H1 (cell line): Measurements from ENCODE around the gene HIVEP3. TPM values are rescaled to one million over a fixed set of nuclear protein-coding genes. Genes with fewer than 3 reads are reported as not detected.

ENCODE experiments used
- CTCF ChIA-PET: fragments of 300-600 bp; sonication (Branson Sonifier 250); formaldehyde crosslinking; loops from one replicate; lab custom pipeline; 2021; ENCODE audit not compliant: partially characterized antibody; lab: Charles Lee
- POLR2A ChIA-PET: fragments of 300-600 bp; sonication (Branson Sonifier 250); formaldehyde crosslinking; loops from one replicate; lab custom pipeline; 2021; ENCODE audit warnings: inconsistent platforms; ENCODE audit not compliant: partially characterized antibody; lab: Charles Lee
- DNase-seq, 2 experiments: peaks; one replicate each; pipeline versions ENCODE4 v3.0.0 to v3.0.0-alpha.2; 2010 to 2022; ENCODE audit warnings: low spot score in 2 of 2, low read depth in 1 of 2, mixed read lengths in 1 of 2
- FAIRE-seq: peaks from 2 replicates; lab custom pipeline; 2011; peaks lifted over from hg19 to GRCh38; lab: Jason Lieb, UNC
- H2AFZ ChIP-seq: 2 replicates; pipeline ENCODE4 v1.8.1; 2012; ENCODE audit warnings: low read length, inconsistent platforms
- H2AK5ac ChIP-seq: 2 replicates; pipeline ENCODE4 v1.6.1; 2013; ENCODE audit warnings: low read depth, low read length
- H2BK120ac ChIP-seq: replicated peaks from 2 replicates; pipeline ENCODE3; 2013; ENCODE audit warnings: low read depth, low read length, inconsistent platforms
- H2BK12ac ChIP-seq: 2 replicates; pipeline ENCODE4 v1.6.1; 2013; ENCODE audit warnings: low read depth, low read length
- H2BK15ac ChIP-seq: 2 replicates; pipeline ENCODE4 v1.6.1; 2013; ENCODE audit warnings: low read length
- H2BK20ac ChIP-seq: 2 replicates; pipeline ENCODE4 v1.6.1; 2013; ENCODE audit warnings: low read length
- H2BK5ac ChIP-seq: 2 replicates; pipeline ENCODE4 v1.6.1; 2013; ENCODE audit warnings: low read depth, low read length
- H3K14ac ChIP-seq: 2 replicates; pipeline ENCODE4 v1.6.1; 2013; ENCODE audit warnings: inconsistent platforms; ENCODE audit not compliant: insufficient read length
- H3K18ac ChIP-seq: 2 replicates; pipeline ENCODE4 v1.6.1; 2013; ENCODE audit warnings: low read length; ENCODE audit errors: extremely low read depth
- H3K23ac ChIP-seq: 2 replicates; pipeline ENCODE4 v1.6.1; 2013; ENCODE audit warnings: inconsistent platforms; ENCODE audit not compliant: insufficient read length
- H3K23me2 ChIP-seq: 2 replicates; pipeline ENCODE4 v1.6.1; 2013; ENCODE audit warnings: low read depth, low read length
- H3K27ac ChIP-seq: 2 replicates; pipeline ENCODE4 v1.6.1; 2011; ENCODE audit warnings: low read depth, low read length, inconsistent platforms
- H3K27me3 ChIP-seq, 4 experiments: replicated peaks in 1 of 4; 1 replicate in 1 of 4; 2 replicates in 3 of 4; pipeline versions ENCODE4 v1.6.1 to v1.8.1; 2011 to 2013; ENCODE audit warnings: low read length in 3 of 4, mild to moderate bottlenecking in 3 of 4, inconsistent platforms in 2 of 4, mixed read lengths in 2 of 4, moderate library complexity in 1 of 4; ENCODE audit not compliant: control insufficient read depth in 3 of 4, insufficient read depth in 3 of 4; ENCODE audit errors: extremely low read depth in 1 of 4
- H3K36me3 ChIP-seq, 4 experiments: 2 replicates each; pipeline versions ENCODE4 v1.6.1 to v1.8.1; 2011 to 2013; ENCODE audit warnings: mild to moderate bottlenecking in 4 of 4, low read length in 3 of 4, moderate library complexity in 2 of 4, control low read depth in 1 of 4, inconsistent platforms in 1 of 4; ENCODE audit not compliant: insufficient read depth in 4 of 4, control insufficient read depth in 2 of 4
- H3K4ac ChIP-seq: replicated peaks from 2 replicates; pipeline ENCODE3; 2013; ENCODE audit warnings: low read length, low read depth, mixed read lengths, inconsistent platforms; ENCODE audit not compliant: insufficient read length
- H3K4me1 ChIP-seq, 4 experiments: replicated peaks in 1 of 4; 1 replicate in 1 of 4; 2 replicates in 3 of 4; pipeline versions ENCODE4 v1.6.1 to v1.8.1; 2011 to 2013; ENCODE audit warnings: low read length in 3 of 4, inconsistent platforms in 2 of 4, mixed read lengths in 1 of 4; ENCODE audit not compliant: insufficient read depth in 4 of 4, control insufficient read depth in 3 of 4
- H3K4me2 ChIP-seq, 2 experiments: 2 replicates each; pipeline versions ENCODE4 v1.6.1 to v1.8.1; 2011 to 2013; ENCODE audit warnings: low read depth in 2 of 2, low read length in 2 of 2, control low read depth in 1 of 2, inconsistent platforms in 1 of 2, mild to moderate bottlenecking in 1 of 2; ENCODE audit not compliant: insufficient read depth in 1 of 2
- H3K4me3 ChIP-seq, 4 experiments: fragments of 200-600, 300-600 bp in 1 of 4; sonication (generic), shearing (Covaris generic), sonication (Bioruptor Twin) in 1 of 4; 2 replicates each; pipeline versions ENCODE4 v1.5.1 to v1.8.1; 2011 to 2016; ENCODE audit warnings: low read length in 4 of 4, low read depth in 3 of 4, control low read depth in 2 of 4, inconsistent platforms in 2 of 4, mild to moderate bottlenecking in 2 of 4, mixed read lengths in 1 of 4, moderate library complexity in 1 of 4; ENCODE audit not compliant: insufficient read depth in 2 of 4; ENCODE audit errors: extremely low read depth in 1 of 4
- H3K56ac ChIP-seq: replicated peaks from 2 replicates; pipeline ENCODE3; 2013; ENCODE audit warnings: low read depth, mild to moderate bottlenecking, mixed read lengths, low read length, inconsistent platforms; ENCODE audit not compliant: insufficient read length
- H3K79me1 ChIP-seq: 2 replicates; pipeline ENCODE4 v1.6.1; 2013; ENCODE audit warnings: low read depth, low read length, control low read depth
- H3K79me2 ChIP-seq, 2 experiments: 2 replicates each; pipeline versions ENCODE4 v1.6.1 to v1.8.1; 2012 to 2013; ENCODE audit warnings: low read length in 2 of 2, mild to moderate bottlenecking in 2 of 2, inconsistent platforms in 1 of 2; ENCODE audit not compliant: insufficient read depth in 2 of 2, control insufficient read depth in 1 of 2
- H3K9ac ChIP-seq, 4 experiments: replicated peaks in 1 of 4; 1 replicate in 1 of 4; 2 replicates in 3 of 4; pipeline versions ENCODE4 v1.6.1 to v1.8.1; 2011 to 2013; ENCODE audit warnings: low read depth in 3 of 4, low read length in 3 of 4, control low read depth in 2 of 4, mild to moderate bottlenecking in 2 of 4, moderate library complexity in 2 of 4, inconsistent platforms in 1 of 4; ENCODE audit errors: extremely low read depth in 1 of 4
- H3K9me3 ChIP-seq, 2 experiments: 2 replicates each; pipeline versions ENCODE4 v1.6.1 to v1.8.1; 2012 to 2013; ENCODE audit warnings: mild to moderate bottlenecking in 2 of 2, moderate library complexity in 2 of 2, control low read depth in 1 of 2, inconsistent platforms in 1 of 2, low read depth in 1 of 2, low read length in 1 of 2, mixed read lengths in 1 of 2; ENCODE audit not compliant: insufficient read depth in 2 of 2
- H4K20me1 ChIP-seq, 2 experiments: replicated peaks in 1 of 2; 2 replicates each; pipeline versions ENCODE3 to v1.8.1; 2011 to 2013; ENCODE audit warnings: inconsistent platforms in 2 of 2, low read length in 2 of 2, mild to moderate bottlenecking in 1 of 2; ENCODE audit not compliant: insufficient read depth in 2 of 2, control insufficient read depth in 1 of 2
- H4K5ac ChIP-seq: 2 replicates; pipeline ENCODE4 v1.6.1; 2013; ENCODE audit warnings: low read length, low read depth, mixed read lengths, inconsistent platforms; ENCODE audit not compliant: insufficient read length
- H4K8ac ChIP-seq: 2 replicates; pipeline ENCODE4 v1.8.0; 2013; ENCODE audit warnings: mild to moderate bottlenecking, moderate library complexity, low read length, inconsistent platforms; ENCODE audit not compliant: insufficient read depth; ENCODE audit errors: extremely low read depth
- H4K91ac ChIP-seq: replicated peaks from 2 replicates; pipeline ENCODE3; 2013; ENCODE audit warnings: low read length, mixed read lengths, inconsistent platforms; ENCODE audit not compliant: insufficient read length
- BACH1 ChIP-seq: IDR thresholded peaks from 2 replicates; pipeline ENCODE4 v1.6.1; 2012; ENCODE audit warnings: low read length, improper control_type of control experiment
- CREB1 ChIP-seq: IDR thresholded peaks from 2 replicates; pipeline ENCODE4 v1.6.1; 2012; ENCODE audit warnings: inconsistent platforms
- EP300 ChIP-seq, 2 experiments: IDR thresholded peaks; 1 replicate in 1 of 2; 2 replicates in 1 of 2; pipeline ENCODE4 v1.6.1; 2011 to 2012; ENCODE audit warnings: low read depth in 2 of 2, low read length in 2 of 2, mild to moderate bottlenecking in 2 of 2, borderline replicate concordance in 1 of 2, inconsistent platforms in 1 of 2, moderate library complexity in 1 of 2
- EZH2 ChIP-seq: fragments of 200-600 bp; sonication (generic); IDR thresholded peaks from 2 replicates; pipeline ENCODE4 v1.7.1; 2012; ENCODE audit warnings: low read depth, mild to moderate bottlenecking, moderate library complexity, low read length, inconsistent platforms; ENCODE audit not compliant: severe bottlenecking
- FOSL1 ChIP-seq: IDR thresholded peaks from 2 replicates; pipeline ENCODE4 v1.6.1; 2011; ENCODE audit warnings: mild to moderate bottlenecking, low read depth, low read length, moderate library complexity; ENCODE audit not compliant: insufficient read depth
- GTF2F1 ChIP-seq: IDR thresholded peaks from 2 replicates; pipeline ENCODE4 v1.6.1; 2012; ENCODE audit warnings: low read depth, low read length, improper control_type of control experiment, borderline replicate concordance
- JUN ChIP-seq: IDR thresholded peaks from 2 replicates; pipeline ENCODE4 v1.6.1; 2011; ENCODE audit warnings: low read depth, mild to moderate bottlenecking, improper control_type of control experiment, low read length
- MAFK ChIP-seq: IDR thresholded peaks from 2 replicates; pipeline ENCODE4 v1.6.1; 2012; ENCODE audit warnings: low read depth, mild to moderate bottlenecking, improper control_type of control experiment, low read length
- POLR2AphosphoS5 ChIP-seq: IDR thresholded peaks from 2 replicates; pipeline ENCODE4 v1.6.1; 2011; ENCODE audit warnings: low read depth, low read length
- RXRA ChIP-seq: IDR thresholded peaks from 2 replicates; pipeline ENCODE4 v1.6.1; 2011; ENCODE audit warnings: low read depth, mild to moderate bottlenecking, low read length, moderate library complexity; ENCODE audit not compliant: insufficient read depth
- SAP30 ChIP-seq: fragments of 300-600 bp; sonication (generic); IDR thresholded peaks from 2 replicates; pipeline ENCODE4 v1.7.1; 2012; ENCODE audit warnings: low read length, moderate library complexity, mild to moderate bottlenecking, inconsistent platforms; ENCODE audit not compliant: insufficient read depth, insufficient replicate concordance
- SIN3A ChIP-seq, 2 experiments: IDR thresholded peaks in 1 of 2; conservative IDR thresholded peaks in 1 of 2; 2 replicates each; pipeline ENCODE4 v1.6.1; 2011 to 2012; ENCODE audit warnings: low read length in 2 of 2, improper control_type of control experiment in 1 of 2, low read depth in 1 of 2, mild to moderate bottlenecking in 1 of 2
- SP1 ChIP-seq: IDR thresholded peaks from 2 replicates; pipeline ENCODE4 v1.6.1; 2011; ENCODE audit warnings: low read depth, low read length
- TAF1 ChIP-seq: IDR thresholded peaks from 2 replicates; pipeline ENCODE4 v1.6.1; 2011; ENCODE audit warnings: mild to moderate bottlenecking, low read depth, low read length
- YY1 ChIP-seq: IDR thresholded peaks from 2 replicates; pipeline ENCODE4 v1.6.1; 2011; ENCODE audit warnings: low read depth, mild to moderate bottlenecking, low read length
- WGBS, 2 experiments: shearing (Covaris generic) in 1 of 2; methylation state at CpG; one replicate each; pipeline versions ENCODE4 v1.1.6 to v1.1.7; 2013 to 2015; ENCODE audit warnings: low lambda C conversion rate in 2 of 2, mixed read lengths in 2 of 2, inconsistent platforms in 1 of 2, low coverage in 1 of 2, missing lambda C conversion rate in 1 of 2; ENCODE audit not compliant: insufficient replicate concordance in 2 of 2, insufficient coverage in 1 of 2, insufficient read length in 1 of 2; ENCODE audit errors: extremely low coverage in 1 of 2, missing lambda C conversion rate in 1 of 2; 5-methylcytosine and 5-hydroxymethylcytosine counted together
- polyA plus RNA-seq, 7 experiments: library from polyadenylated mRNA; depleted of rRNA in 3 of 7; stranded (reverse) in 5 of 7; unstranded in 2 of 7; fragments of >200 nt in 5 of 7; fragments of 200-250 nt in 2 of 7; gene quantifications; 1 replicate in 5 of 7; 2 replicates in 1 of 7; 4 replicates in 1 of 7; pipeline versions ENCODE4 v1.2.1 to v1.2.3, GENCODE V29; 2011 to 2013; ENCODE audit warnings: missing spikeins in 2 of 7, mixed read lengths in 2 of 7
- total RNA-seq: library from RNA; stranded (reverse); fragmentation: NEBNext Ultra II Directional; extraction: Animal tissue kit (Norgen Biotek cat#: 25700); gene quantifications from 2 replicates; pipeline ENCODE4 v1.2.1, GENCODE V29; 2021

Gene HIVEP3
- total and polyA plus RNA-seq, 2 of the 8 experiments (the other 6 are each of a cell fraction or from before 2014, with no cell fraction given): 0.24 to 0.69 TPM

GRCh38 chr1:41568204-41568603 lies 350.5 kb downstream of the HIVEP3 start:
- Histone ChIP-seq H3K4me3 (no peak overlapping the region), H3K23ac (no peak overlapping the region), H3K56ac (no peak overlapping the region), H3K36me3 (no peaks in the 10 kb centered on the region), H4K91ac (no peak overlapping the region), H2BK120ac (no peak overlapping the region), H3K9me3 (no peaks in the 10 kb centered on the region; a peak in 1 of 4 replicates), H2BK20ac (no peak overlapping the region), H3K23me2 (no peaks in the 10 kb centered on the region), H3K4me2 (no peak overlapping the region), H2BK12ac (no peak overlapping the region), H2BK15ac (no peak overlapping the region), H4K20me1 (no peaks in the 10 kb centered on the region), H3K79me2 (no peaks in the 10 kb centered on the region), H3K4me1 (no peaks in the 10 kb centered on the region), H3K14ac (no peak overlapping the region), H2AFZ (no peak overlapping the region), H4K8ac (no peak overlapping the region), H4K5ac (no peak overlapping the region), H3K4ac (no peak overlapping the region), H3K79me1 (no peaks in the 10 kb centered on the region), H3K27me3 (no peaks in the 10 kb centered on the region; a peak in 3 of 7 replicates), H2AK5ac (no peak overlapping the region), H3K18ac (no peak overlapping the region), H3K27ac (no peak overlapping the region), H3K9ac (no peak overlapping the region), H2BK5ac (no peak overlapping the region)
- ChIA-PET CTCF (interaction anchor here (0.6 to 2.4 kb wide), 2 partner anchors 11 to 364 kb away, joined by 3 to 14 read pairs; no protein-coding TSS in a partner anchor), POLR2A (no interaction called here)
- no peak for DNase-seq
- FAIRE-seq: no peak
- 93% methylated on average over 9 of the region's 9 CpGs; no CpG with 5 or more reads in 1 of the 2 experiments for whole genome bisulfite sequencing, 2 experiments
- TF ChIP-seq FOSL1 (no peak), JUN (no peak), SIN3A (conservative IDR thresholded peaks at IDR 0.05 in 1 of 2, IDR thresholded peaks at IDR 0.05 in 1 of 2; ENCODE audit: low read depth in 1 of 2, low read length in 2 of 2) (no peak), SP1 (no peak), SAP30 (no peak), TAF1 (no peak), EP300 (IDR thresholded peaks at IDR 0.05; ENCODE audit: borderline replicate concordance in 1 of 2, low read depth in 2 of 2, low read length in 2 of 2) (no peak), POLR2AphosphoS5 (no peak), GTF2F1 (no peak), EZH2 (no peak), MAFK (no peak), CREB1 (no peak), BACH1 (no peak), YY1 (no peak), RXRA (no peak)
